ENCODE measurements around the gene FAM76A.
"Not testable (repeated sequence)": the region's sequence is repeated elsewhere in the genome, so short reads cannot be mapped to it uniquely, and the experiment has no call there.

Gene FAM76A

DNA sequence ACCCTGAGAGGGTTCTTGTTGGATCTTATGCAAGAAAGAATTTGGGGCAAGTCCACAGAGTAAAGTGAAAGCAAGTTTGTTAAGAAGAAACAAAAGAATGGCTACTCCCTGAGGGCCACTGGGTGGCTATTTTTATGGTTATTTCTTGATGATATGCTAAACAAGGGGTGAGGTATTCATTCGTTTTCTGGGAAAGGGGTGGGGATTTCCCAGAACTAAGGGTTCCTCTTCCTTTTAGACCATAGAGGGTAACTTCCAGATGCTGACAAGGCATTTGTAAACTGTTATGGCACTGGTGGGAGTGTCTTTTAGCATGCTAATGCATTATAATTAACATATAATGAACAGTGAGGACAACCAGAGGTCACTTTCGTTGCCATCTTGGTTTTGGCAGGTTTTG lies 35.6 kb upstream of the FAM76A start:
- Histone ChIP-seq H3K9ac (ENCODE audit: low read length in 2 of 2) (no peak overlapping the region), H3K27me3 (ENCODE audit: control insufficient read depth in 1 of 2, insufficient read depth in 2 of 2, low read length in 2 of 2) (no peaks in the 10 kb centered on the region), H3K27ac (ENCODE audit: low read length) (no peak overlapping the region), H3K36me3 (ENCODE audit: control insufficient read depth in 2 of 2, insufficient read depth in 2 of 2, low read length in 2 of 2) (no peaks in the 10 kb centered on the region), H3K4me3 (ENCODE audit: low read length in 2 of 2) (no peak overlapping the region), H3K9me3 (ENCODE audit: control insufficient read depth in 2 of 2, low read length in 2 of 2) (no peaks in the 10 kb centered on the region), H3K4me1 (ENCODE audit: control insufficient read depth, insufficient read depth, low read length) (no peaks in the 10 kb centered on the region)

GRCh38 chr1:27696835-27697234 lies 28.9 kb upstream of the FAM76A start:
- not testable (repeated sequence) for H3K4me3 ChIP-seq (ENCODE audit: low read length in 2 of 2); H3K36me3 ChIP-seq (ENCODE audit: control insufficient read depth in 2 of 2, insufficient read depth in 2 of 2, low read length in 2 of 2); H3K27ac ChIP-seq (ENCODE audit: low read length); H3K9ac ChIP-seq (ENCODE audit: low read length in 2 of 2); H3K9me3 ChIP-seq (ENCODE audit: control insufficient read depth in 2 of 2, low read length in 2 of 2); H3K4me1 ChIP-seq (ENCODE audit: control insufficient read depth, insufficient read depth, low read length); H3K27me3 ChIP-seq (ENCODE audit: control insufficient read depth in 1 of 2, insufficient read depth in 2 of 2, low read length in 2 of 2)

- H3K36me3 ChIP-seq (ENCODE audit: control insufficient read depth in 2 of 2, insufficient read depth in 2 of 2, low read length in 2 of 2), result no peaks in the 10 kb centered on the region
- H3K4me1 ChIP-seq (ENCODE audit: control insufficient read depth, insufficient read depth, low read length), result no peaks in the 10 kb centered on the region
- no peak overlapping the region for H3K4me3 ChIP-seq (ENCODE audit: low read length in 2 of 2)
- no peak overlapping the region for H3K9ac ChIP-seq (ENCODE audit: low read length in 2 of 2)
- no peaks in the 10 kb centered on the region for H3K27me3 ChIP-seq (ENCODE audit: control insufficient read depth in 1 of 2, insufficient read depth in 2 of 2, low read length in 2 of 2)
- no peak overlapping the region for H3K27ac ChIP-seq (ENCODE audit: low read length)
- peaks cover 0 to 4% of the 10 kb centered on the region in 2 donors for H3K9me3 ChIP-seq (ENCODE audit: control insufficient read depth in 2 of 2, low read length in 2 of 2)
Observed at GRCh38 chr1:27704958-27705357, 20.8 kb upstream of the FAM76A start.

GRCh38 chr1:27705545-27705944 lies 20.2 kb upstream of the FAM76A start:
- Histone ChIP-seq H3K4me1 (ENCODE audit: control insufficient read depth, insufficient read depth, low read length) (no peaks in the 10 kb centered on the region), H3K27me3 (ENCODE audit: control insufficient read depth in 1 of 2, insufficient read depth in 2 of 2, low read length in 2 of 2) (no peaks in the 10 kb centered on the region), H3K9ac (ENCODE audit: low read length in 2 of 2) (no peak overlapping the region), H3K4me3 (ENCODE audit: low read length in 2 of 2) (no peak overlapping the region), H3K27ac (ENCODE audit: low read length) (no peak overlapping the region), H3K9me3 (ENCODE audit: control insufficient read depth in 2 of 2, low read length in 2 of 2) (peaks cover 0 to 4% of the 10 kb centered on the region in 2 donors), H3K36me3 (ENCODE audit: control insufficient read depth in 2 of 2, insufficient read depth in 2 of 2, low read length in 2 of 2) (no peaks in the 10 kb centered on the region)

- H3K36me3 ChIP-seq (ENCODE audit: control insufficient read depth in 2 of 2, insufficient read depth in 2 of 2, low read length in 2 of 2), result no peaks in the 10 kb centered on the region
- no peak overlapping the region for H3K27ac ChIP-seq (ENCODE audit: low read length)
- no peak overlapping the region for H3K9ac ChIP-seq (ENCODE audit: low read length in 2 of 2)
- H3K4me1 ChIP-seq (ENCODE audit: control insufficient read depth, insufficient read depth, low read length), result no peaks in the 10 kb centered on the region
- no peaks in the 10 kb centered on the region for H3K27me3 ChIP-seq (ENCODE audit: control insufficient read depth in 1 of 2, insufficient read depth in 2 of 2, low read length in 2 of 2)
- no peak overlapping the region for H3K4me3 ChIP-seq (ENCODE audit: low read length in 2 of 2)
- H3K9me3 ChIP-seq (ENCODE audit: control insufficient read depth in 2 of 2, low read length in 2 of 2), result peaks cover 0 to under 1% of the 10 kb centered on the region in 2 donors
Observed at GRCh38 chr1:27710574-27710973, 15.2 kb upstream of the FAM76A start.

DNA sequence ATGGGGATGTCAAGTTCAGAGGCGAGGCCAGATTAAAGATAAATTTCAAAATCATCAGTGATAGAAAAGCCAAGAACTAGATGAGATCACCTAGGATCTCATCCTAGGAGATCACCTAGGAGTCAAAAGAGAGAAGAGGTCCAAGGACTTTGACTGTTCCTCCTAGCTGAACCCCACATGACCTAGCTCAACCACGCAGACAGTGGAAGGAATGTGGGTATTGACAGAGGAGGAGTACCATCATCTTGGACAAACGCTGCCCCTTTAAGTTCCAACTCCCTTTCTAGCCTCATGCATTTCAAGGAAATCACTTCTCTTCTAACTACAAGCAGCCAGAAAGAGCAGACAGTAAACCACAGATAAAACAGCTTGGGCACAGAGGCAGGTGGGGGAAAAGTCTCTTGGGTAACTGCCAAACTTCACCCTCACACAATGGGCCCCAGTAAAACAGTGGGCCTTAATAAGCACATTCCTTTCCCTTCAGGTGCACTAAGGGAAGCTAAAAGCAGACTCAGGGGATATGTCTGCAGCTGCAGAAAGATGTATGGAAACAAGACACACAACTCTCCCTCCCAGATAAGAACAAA lies 12.5 kb upstream of the FAM76A start:
- Histone ChIP-seq H3K9ac (ENCODE audit: low read length in 2 of 2) (no peak overlapping the region), H3K36me3 (ENCODE audit: control insufficient read depth in 2 of 2, insufficient read depth in 2 of 2, low read length in 2 of 2) (no peaks in the 10 kb centered on the region), H3K9me3 (ENCODE audit: control insufficient read depth in 2 of 2, low read length in 2 of 2) (peaks cover 0 to 3% of the 10 kb centered on the region in 2 donors), H3K4me1 (ENCODE audit: control insufficient read depth, insufficient read depth, low read length) (no peaks in the 10 kb centered on the region), H3K27me3 (ENCODE audit: control insufficient read depth in 1 of 2, insufficient read depth in 2 of 2, low read length in 2 of 2) (no peaks in the 10 kb centered on the region), H3K4me3 (ENCODE audit: low read length in 2 of 2) (no peak overlapping the region), H3K27ac (ENCODE audit: low read length) (no peak overlapping the region)

GRCh38 chr1:27713869-27714513 lies 11.8 kb upstream of the FAM76A start:
- Histone ChIP-seq H3K36me3 (ENCODE audit: control insufficient read depth in 2 of 2, insufficient read depth in 2 of 2, low read length in 2 of 2) (no peaks in the 10 kb centered on the region), H3K4me3 (ENCODE audit: low read length in 2 of 2) (no peak overlapping the region), H3K27ac (ENCODE audit: low read length) (no peak overlapping the region), H3K9me3 (ENCODE audit: control insufficient read depth in 2 of 2, low read length in 2 of 2) (peaks cover 0 to 3% of the 10 kb centered on the region in 2 donors), H3K4me1 (ENCODE audit: control insufficient read depth, insufficient read depth, low read length) (no peaks in the 10 kb centered on the region), H3K9ac (ENCODE audit: low read length in 2 of 2) (no peak overlapping the region), H3K27me3 (ENCODE audit: control insufficient read depth in 1 of 2, insufficient read depth in 2 of 2, low read length in 2 of 2) (no peaks in the 10 kb centered on the region)

DNA sequence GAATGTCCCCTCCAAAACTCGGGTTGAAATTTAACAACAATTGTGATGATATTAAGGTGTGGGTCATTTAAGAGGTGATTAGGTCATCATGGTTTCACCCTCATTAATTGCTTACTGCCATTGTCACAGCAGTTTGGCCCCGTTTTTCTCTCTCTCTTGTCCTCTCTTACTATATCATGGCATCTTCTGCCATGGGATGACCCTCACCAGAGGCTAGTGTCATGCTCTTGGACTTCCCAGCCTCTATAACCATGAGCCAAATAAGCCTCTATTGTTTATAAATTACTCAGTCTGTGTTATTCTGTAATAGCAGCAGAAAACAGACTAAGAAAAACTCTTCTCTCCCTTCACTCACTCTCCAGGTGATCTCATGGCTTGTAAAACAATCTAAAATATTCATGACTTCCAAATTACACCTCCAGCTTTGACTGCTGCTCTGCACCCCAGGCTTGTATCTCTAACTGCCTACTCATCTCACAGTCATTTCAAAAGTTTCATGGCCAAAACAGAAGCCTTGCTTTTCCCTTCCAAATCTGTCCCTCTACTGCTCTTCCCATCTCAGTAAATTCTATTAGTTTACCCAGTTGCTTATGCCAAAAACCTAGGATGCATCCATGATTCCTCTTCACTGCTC lies 9.4 kb upstream of the FAM76A start:
- H3K27ac ChIP-seq (ENCODE audit: low read length), result no peak overlapping the region
- H3K9me3 ChIP-seq (ENCODE audit: control insufficient read depth in 2 of 2, low read length in 2 of 2), result peaks cover 0 to 3% of the 10 kb centered on the region in 2 donors
- no peaks in the 10 kb centered on the region for H3K36me3 ChIP-seq (ENCODE audit: control insufficient read depth in 2 of 2, insufficient read depth in 2 of 2, low read length in 2 of 2)
- H3K27me3 ChIP-seq (ENCODE audit: control insufficient read depth in 1 of 2, insufficient read depth in 2 of 2, low read length in 2 of 2), result no peaks in the 10 kb centered on the region
- no peak overlapping the region for H3K9ac ChIP-seq (ENCODE audit: low read length in 2 of 2)
- no peak overlapping the region for H3K4me3 ChIP-seq (ENCODE audit: low read length in 2 of 2)
- H3K4me1 ChIP-seq (ENCODE audit: control insufficient read depth, insufficient read depth, low read length), result no peaks in the 10 kb centered on the region

- H3K27ac ChIP-seq (ENCODE audit: low read length), result no peak overlapping the region
- no peaks in the 10 kb centered on the region for H3K4me1 ChIP-seq (ENCODE audit: control insufficient read depth, insufficient read depth, low read length)
- H3K4me3 ChIP-seq (ENCODE audit: low read length in 2 of 2), result no peak overlapping the region
- no peaks in the 10 kb centered on the region for H3K36me3 ChIP-seq (ENCODE audit: control insufficient read depth in 2 of 2, insufficient read depth in 2 of 2, low read length in 2 of 2)
- no peaks in the 10 kb centered on the region for H3K27me3 ChIP-seq (ENCODE audit: control insufficient read depth in 1 of 2, insufficient read depth in 2 of 2, low read length in 2 of 2)
- no peak overlapping the region for H3K9ac ChIP-seq (ENCODE audit: low read length in 2 of 2)
- H3K9me3 ChIP-seq (ENCODE audit: control insufficient read depth in 2 of 2, low read length in 2 of 2), result peaks cover 0 to 3% of the 10 kb centered on the region in 2 donors
Observed at GRCh38 chr1:27719286-27720251, 6.2 kb upstream of the FAM76A start.

DNA sequence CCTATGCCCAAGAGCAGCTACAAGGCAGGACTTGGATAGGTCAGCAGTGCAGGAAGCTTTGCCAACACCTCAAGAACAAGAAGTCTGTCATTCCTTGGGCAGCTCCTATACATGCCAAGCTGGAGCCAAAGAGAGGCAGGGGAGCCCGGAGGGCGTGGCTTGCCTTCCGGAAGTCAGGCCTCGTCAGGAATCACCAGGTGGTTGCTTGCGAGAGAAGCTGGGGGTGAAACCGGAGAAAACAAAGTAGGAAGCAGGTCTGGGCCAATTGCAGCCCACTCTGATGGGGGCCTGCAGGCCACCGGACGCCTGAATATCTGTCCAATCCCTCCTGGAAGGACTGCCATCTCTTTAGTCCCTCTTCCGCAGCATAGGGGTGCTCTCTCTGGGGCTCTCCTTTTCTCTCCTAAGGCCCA lies 794 bp upstream of the FAM76A start:
- peak overlapping the region; percentile 92 for H3K27ac ChIP-seq (ENCODE audit: low read length)
- H3K36me3 ChIP-seq (ENCODE audit: control insufficient read depth in 2 of 2, insufficient read depth in 2 of 2, low read length in 2 of 2), result peaks cover 4 to 12% of the 10 kb centered on the region in 2 donors
- no peaks in the 10 kb centered on the region for H3K27me3 ChIP-seq (ENCODE audit: control insufficient read depth in 1 of 2, insufficient read depth in 2 of 2, low read length in 2 of 2)
- peaks cover 13% of the 10 kb centered on the region for H3K4me1 ChIP-seq (ENCODE audit: control insufficient read depth, insufficient read depth, low read length)
- H3K9ac ChIP-seq (ENCODE audit: low read length in 2 of 2), result peak overlapping the region; percentile 50 to 76
- no peaks in the 10 kb centered on the region for H3K9me3 ChIP-seq (ENCODE audit: control insufficient read depth in 2 of 2, low read length in 2 of 2)
- peak overlapping the region; percentile 54 to 72 for H3K4me3 ChIP-seq (ENCODE audit: low read length in 2 of 2)

Measured in stomach smooth muscle (tissue), 2 donors.